Activated naive CD4-positive, alpha-beta T cell treated with anti-CD3 and anti-CD28 coated beads, Interleukin-2, amount 50 U/mL, for 16 hours (primary cell): ENCODE results near the gene TNFRSF8.

ENCODE experiments used
- DNase-seq: peaks from one replicate; pipeline ENCODE4 v3.0.0-alpha.2; 2020

The TNFRSF8 gene

GRCh38 chr1:12162459-12163137 is 99.5 kb downstream of the TNFRSF8 start:
- DNase-seq, result no peak

GRCh38 chr1:12163210-12163609 is 100.1 kb downstream of the TNFRSF8 start:
- no peak for DNase-seq

- no peak for DNase-seq
Measured at GRCh38 chr1:12164210-12164609, 101.1 kb downstream of the TNFRSF8 start.

GRCh38 chr1:12165342-12165741 is 102.2 kb downstream of the TNFRSF8 start:
- no peak for DNase-seq

GRCh38 chr1:12166834-12167492 is 103.9 kb downstream of the TNFRSF8 start, which contains the start of gene TNFRSF1B:
Gene TNFRSF1B, plus strand, starts transcription at chr1:12166991. Its CDS starts 101 bp downstream, at chr1:12167092.
- DNase-seq, result peak; percentile 69

GRCh38 chr1:12167493-12168429 is 104.7 kb downstream of the TNFRSF8 start:
- DNase-seq, result no peak

GRCh38 chr1:12168451-12169160 is 105.5 kb downstream of the TNFRSF8 start:
- DNase-seq, result no peak

- no peak for DNase-seq
Measured at GRCh38 chr1:12169442-12170135, 106.5 kb downstream of the TNFRSF8 start.

GRCh38 chr1:12170263-12170671 is 107.2 kb downstream of the TNFRSF8 start:
- DNase-seq, result no peak

- DNase-seq, result no peak
Measured at GRCh38 chr1:12171206-12172041, 108.3 kb downstream of the TNFRSF8 start.

GRCh38 chr1:12172042-12172851 is 109.1 kb downstream of the TNFRSF8 start:
- no peak for DNase-seq

GRCh38 chr1:12173041-12173509 is 110.0 kb downstream of the TNFRSF8 start:
- DNase-seq, result no peak

- peak; percentile 72 for DNase-seq
Measured at GRCh38 chr1:12173631-12174121, 110.6 kb downstream of the TNFRSF8 start.

GRCh38 chr1:12174924-12175810 is 112.1 kb downstream of the TNFRSF8 start:
- DNase-seq, result no peak

GRCh38 chr1:12176298-12177118 is 113.4 kb downstream of the TNFRSF8 start:
- DNase-seq, result no peak

- DNase-seq, result no peak
Measured at GRCh38 chr1:12177156-12177998, 114.3 kb downstream of the TNFRSF8 start.

GRCh38 chr1:12177999-12178441 is 114.9 kb downstream of the TNFRSF8 start:
- peak; percentile 96 for DNase-seq
